ENCODE measurements around the gene GZMB.

The GZMB gene

GRCh38 chr14:24612196-24612595 lies 21.8 kb downstream of the GZMB start:
- Histone ChIP-seq H3K36me3 (ENCODE audit: control insufficient read depth, insufficient read depth, low read length) (no peaks in the 10 kb centered on the region), H3K4me3 (replicated peaks; ENCODE audit: low read depth, low read length) (no peak overlapping the region), H3K27me3 (replicated peaks; ENCODE audit: control insufficient read depth, insufficient read depth, low read length) (no peaks in the 10 kb centered on the region)
- TF ChIP-seq CTCF (IDR thresholded peaks at IDR 0.05; ENCODE audit: insufficient read depth, low read length, poor library complexity, severe bottlenecking): no peak
- no peak for DNase-seq (ENCODE audit: extremely low read depth, insufficient read length)

GRCh38 chr14:24609655-24610344 lies 24.2 kb downstream of the GZMB start, which contains the start of gene GZMH:
Gene GZMH (minus strand): TSS chr14:24609685. CDS start chr14:24609613, 72 bp downstream.
- TF ChIP-seq CTCF (IDR thresholded peaks at IDR 0.05; ENCODE audit: insufficient read depth, low read length, poor library complexity, severe bottlenecking): no peak
- Histone ChIP-seq H3K4me3 (replicated peaks; ENCODE audit: low read depth, low read length) (no peak within 1 kb of the TSS), H3K27me3 (replicated peaks; ENCODE audit: control insufficient read depth, insufficient read depth, low read length) (no peaks in the 10 kb centered on the region), H3K36me3 (ENCODE audit: control insufficient read depth, insufficient read depth, low read length) (no peaks in the 10 kb centered on the region)
- no peak for DNase-seq (ENCODE audit: extremely low read depth, insufficient read length)

- Histone ChIP-seq H3K27me3 (replicated peaks; ENCODE audit: control insufficient read depth, insufficient read depth, low read length) (no peaks in the 10 kb centered on the region), H3K36me3 (ENCODE audit: control insufficient read depth, insufficient read depth, low read length) (no peaks in the 10 kb centered on the region), H3K4me3 (replicated peaks; ENCODE audit: low read depth, low read length) (no peak overlapping the region)
- no peak for DNase-seq (ENCODE audit: extremely low read depth, insufficient read length)
- no peak for TF ChIP-seq CTCF (IDR thresholded peaks at IDR 0.05; ENCODE audit: insufficient read depth, low read length, poor library complexity, severe bottlenecking)
Observed at GRCh38 chr14:24607635-24608514, 26.1 kb downstream of the GZMB start.

GRCh38 chr14:24607081-24607480 lies 26.9 kb downstream of the GZMB start:
- TF ChIP-seq CTCF (IDR thresholded peaks at IDR 0.05; ENCODE audit: insufficient read depth, low read length, poor library complexity, severe bottlenecking): no peak
- Histone ChIP-seq H3K27me3 (replicated peaks; ENCODE audit: control insufficient read depth, insufficient read depth, low read length) (no peaks in the 10 kb centered on the region), H3K36me3 (ENCODE audit: control insufficient read depth, insufficient read depth, low read length) (no peaks in the 10 kb centered on the region), H3K4me3 (replicated peaks; ENCODE audit: low read depth, low read length) (no peak overlapping the region)
- no peak for DNase-seq (ENCODE audit: extremely low read depth, insufficient read length)

GRCh38 chr14:24606297-24606696 lies 27.7 kb downstream of the GZMB start:
- no peak for TF ChIP-seq CTCF (IDR thresholded peaks at IDR 0.05; ENCODE audit: insufficient read depth, low read length, poor library complexity, severe bottlenecking)
- Histone ChIP-seq H3K4me3 (replicated peaks; ENCODE audit: low read depth, low read length) (no peak overlapping the region), H3K36me3 (ENCODE audit: control insufficient read depth, insufficient read depth, low read length) (no peaks in the 10 kb centered on the region), H3K27me3 (replicated peaks; ENCODE audit: control insufficient read depth, insufficient read depth, low read length) (no peaks in the 10 kb centered on the region)
- DNase-seq (ENCODE audit: extremely low read depth, insufficient read length): no peak

Data from GM06990 (cell line).